ENCODE results near the gene TTN.
A peak's percentile ranks its signal among the peaks of the same experiment; 100 is the strongest.

The TTN gene

DNA sequence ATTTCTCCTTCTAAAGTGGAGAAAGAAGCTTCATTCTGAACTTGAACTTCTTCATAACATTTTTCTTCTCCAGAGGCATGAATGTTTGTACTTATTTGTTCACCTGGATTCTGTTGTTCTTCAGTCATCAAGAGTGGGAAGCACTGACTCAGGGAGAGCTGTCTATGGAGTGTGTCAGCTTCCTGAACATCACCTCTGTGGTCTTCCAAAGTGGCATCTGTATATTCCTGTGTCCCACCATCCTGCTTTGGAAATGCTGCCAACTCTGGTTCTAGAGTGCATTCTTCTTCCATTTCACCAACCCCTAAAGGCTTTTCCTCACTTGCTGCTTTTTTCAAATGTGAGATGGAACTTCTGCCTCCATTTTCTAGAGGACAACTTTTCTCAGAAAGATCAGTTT is 59.5 kb downstream of the TTN start:
- TF ChIP-seq, protein P1, sequence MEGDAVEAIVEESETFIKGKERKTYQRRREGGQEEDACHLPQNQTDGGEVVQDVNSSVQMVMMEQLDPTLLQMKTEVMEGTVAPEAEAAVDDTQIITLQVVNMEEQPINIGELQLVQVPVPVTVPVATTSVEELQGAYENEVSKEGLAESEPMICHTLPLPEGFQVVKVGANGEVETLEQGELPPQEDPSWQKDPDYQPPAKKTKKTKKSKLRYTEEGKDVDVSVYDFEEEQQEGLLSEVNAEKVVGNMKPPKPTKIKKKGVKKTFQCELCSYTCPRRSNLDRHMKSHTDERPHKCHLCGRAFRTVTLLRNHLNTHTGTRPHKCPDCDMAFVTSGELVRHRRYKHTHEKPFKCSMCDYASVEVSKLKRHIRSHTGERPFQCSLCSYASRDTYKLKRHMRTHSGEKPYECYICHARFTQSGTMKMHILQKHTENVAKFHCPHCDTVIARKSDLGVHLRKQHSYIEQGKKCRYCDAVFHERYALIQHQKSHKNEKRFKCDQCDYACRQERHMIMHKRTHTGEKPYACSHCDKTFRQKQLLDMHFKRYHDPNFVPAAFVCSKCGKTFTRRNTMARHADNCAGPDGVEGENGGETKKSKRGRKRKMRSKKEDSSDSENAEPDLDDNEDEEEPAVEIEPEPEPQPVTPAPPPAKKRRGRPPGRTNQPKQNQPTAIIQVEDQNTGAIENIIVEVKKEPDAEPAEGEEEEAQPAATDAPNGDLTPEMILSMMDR (IDR thresholded peaks at IDR 0.05; ENCODE audit: low read depth, low read length, missing control alignments) = no peak
- DNase-seq = peak; percentile 2
- H3K27ac ChIP-seq = no peak overlapping the region
- in situ Hi-C loops (cut with HindIII; ENCODE audit: low pct_ligation_motif_present, low sequenced_read_pairs) = no loop called here
- H3K27me3 ChIP-seq (replicated peaks) = no peaks in the 10 kb centered on the region
- H3K4me3 ChIP-seq (ENCODE audit: low read depth, low read length) = no peak overlapping the region
- H3K36me3 ChIP-seq (replicated peaks) = no peaks in the 10 kb centered on the region

DNA sequence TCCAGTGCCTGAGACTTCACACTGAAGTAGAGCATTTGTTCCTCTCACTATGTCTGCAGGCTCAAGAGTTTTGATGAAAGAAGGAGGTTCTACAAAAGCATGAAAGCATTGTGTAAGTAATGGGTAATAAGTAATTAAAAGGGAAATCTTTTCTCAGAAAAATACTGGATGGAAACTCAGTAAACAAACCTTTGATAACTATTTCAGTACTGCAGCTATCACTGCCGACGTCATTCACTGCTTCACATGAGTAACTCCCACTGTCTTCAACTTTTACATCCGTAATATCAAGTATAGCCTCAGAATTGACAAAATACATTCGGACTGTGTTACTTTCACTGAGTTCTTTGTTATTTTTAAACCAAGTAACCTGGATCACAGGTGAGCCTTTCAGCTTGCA is 72.7 kb downstream of the TTN start:
- H3K27ac ChIP-seq = no peak overlapping the region
- H3K27me3 ChIP-seq (replicated peaks) = no peaks in the 10 kb centered on the region
- no peaks in the 10 kb centered on the region for H3K36me3 ChIP-seq (replicated peaks)
- in situ Hi-C loops (cut with HindIII; ENCODE audit: low pct_ligation_motif_present, low sequenced_read_pairs) = no loop called here
- H3K4me3 ChIP-seq (ENCODE audit: low read depth, low read length) = no peak overlapping the region
- TF ChIP-seq, protein P1 (IDR thresholded peaks at IDR 0.05; ENCODE audit: low read depth, low read length, missing control alignments) = no peak
- DNase-seq = no peak

DNA sequence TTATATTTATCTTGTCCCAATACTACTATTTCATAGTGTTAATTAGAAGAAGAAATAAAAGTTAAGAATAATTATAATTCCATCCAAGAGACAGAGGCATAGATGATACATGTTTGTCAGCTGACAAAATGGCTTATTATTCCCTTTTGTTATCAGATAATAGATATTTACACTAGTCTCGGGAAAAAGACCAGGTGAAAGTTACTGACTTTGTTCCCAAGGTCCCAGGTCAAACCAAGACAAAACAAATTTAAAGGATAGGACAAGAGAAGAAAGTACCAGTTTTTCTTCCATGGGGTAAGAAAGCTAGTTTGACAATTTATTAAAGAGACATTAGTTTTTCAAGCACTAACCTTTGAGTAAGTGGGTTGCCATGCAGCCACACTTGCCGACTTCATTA is 73.2 kb downstream of the TTN start:
- TF ChIP-seq, protein P1 (IDR thresholded peaks at IDR 0.05; ENCODE audit: low read depth, low read length, missing control alignments) = no peak
- no peaks in the 10 kb centered on the region for H3K27me3 ChIP-seq (replicated peaks)
- H3K27ac ChIP-seq = no peak overlapping the region

DNA sequence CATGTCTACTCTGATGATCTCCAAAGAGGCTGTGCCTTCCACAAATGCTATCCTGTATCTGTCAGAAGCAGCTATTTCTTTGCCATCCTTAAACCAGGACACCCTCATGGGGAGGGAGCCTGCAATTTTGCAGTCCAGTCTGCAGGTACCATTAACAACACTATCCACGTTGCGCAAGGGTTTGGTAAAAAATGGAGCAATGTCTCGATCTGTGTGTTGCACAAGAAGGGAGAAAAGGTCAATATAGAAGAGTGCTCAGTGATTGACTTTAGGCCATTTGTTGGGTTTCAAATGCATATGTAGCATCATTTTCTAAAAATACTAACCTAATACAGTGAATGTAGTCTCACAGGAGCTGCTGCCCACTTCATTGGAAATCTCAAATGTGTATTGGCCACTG is 74.3 kb downstream of the TTN start:
- TF ChIP-seq, protein P1 (IDR thresholded peaks at IDR 0.05; ENCODE audit: low read depth, low read length, missing control alignments) = no peak

More for the DNA sequence above, 73.2 kb downstream of the TTN start:
- no peaks in the 10 kb centered on the region for H3K36me3 ChIP-seq (replicated peaks)
- H3K4me3 ChIP-seq (ENCODE audit: low read depth, low read length) = no peak overlapping the region
- no peak for DNase-seq
- in situ Hi-C loops (cut with HindIII; ENCODE audit: low pct_ligation_motif_present, low sequenced_read_pairs) = no loop called here

DNA sequence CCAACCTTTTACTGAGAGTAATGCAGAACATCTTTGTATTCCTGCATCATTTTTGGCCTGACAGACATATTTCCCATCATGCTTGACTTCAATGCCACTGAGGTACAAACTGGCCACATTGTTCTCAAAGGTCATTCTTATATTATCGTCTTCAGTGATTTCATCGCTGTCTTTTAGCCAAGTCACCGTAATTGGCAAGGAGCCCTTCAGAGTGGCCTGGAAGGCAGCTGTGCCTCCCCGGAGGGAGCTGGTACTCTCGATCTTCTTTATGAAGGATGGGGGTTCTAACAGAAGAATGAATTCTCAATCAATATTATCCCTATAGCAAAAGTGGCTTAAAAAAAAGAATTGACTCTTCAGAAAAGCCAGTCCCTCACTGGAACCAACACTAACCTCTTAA is 75.9 kb downstream of the TTN start:
- Histone ChIP-seq H3K4me3 (ENCODE audit: low read depth, low read length) (no peak overlapping the region), H3K27ac (no peak overlapping the region), H3K27me3 (replicated peaks) (no peaks in the 10 kb centered on the region), H3K36me3 (replicated peaks) (no peaks in the 10 kb centered on the region)
- in situ Hi-C loops (cut with HindIII; ENCODE audit: low pct_ligation_motif_present, low sequenced_read_pairs) = no loop called here
- TF ChIP-seq, protein P1 (IDR thresholded peaks at IDR 0.05; ENCODE audit: low read depth, low read length, missing control alignments) = no peak
- no peak for DNase-seq

More for the DNA sequence above, 74.3 kb downstream of the TTN start:
- in situ Hi-C loops (cut with HindIII; ENCODE audit: low pct_ligation_motif_present, low sequenced_read_pairs) = no loop called here
- no peaks in the 10 kb centered on the region for H3K36me3 ChIP-seq (replicated peaks)
- H3K27me3 ChIP-seq (replicated peaks) = no peaks in the 10 kb centered on the region
- H3K4me3 ChIP-seq (ENCODE audit: low read depth, low read length) = no peak overlapping the region
- no peak overlapping the region for H3K27ac ChIP-seq
- no peak for DNase-seq

DNA sequence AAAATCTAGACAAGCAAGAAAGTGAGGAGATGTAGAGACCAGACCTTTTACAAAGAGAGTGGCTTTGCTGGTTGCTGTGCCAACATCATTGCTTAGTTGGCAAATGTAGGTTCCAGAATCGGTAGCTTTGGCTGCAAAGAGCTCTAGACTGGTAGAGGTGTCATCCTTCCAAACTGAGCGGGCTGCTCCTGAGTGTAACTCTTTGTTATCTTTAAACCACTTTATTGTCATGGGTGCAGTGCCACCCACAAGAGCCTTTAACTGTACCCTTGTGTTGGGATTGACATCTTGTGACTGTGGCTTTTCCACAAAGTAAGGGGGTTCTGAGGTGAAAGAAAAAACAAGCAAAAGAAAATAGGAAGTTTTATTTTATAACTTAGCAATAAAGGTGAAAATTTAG is 77.2 kb downstream of the TTN start:
- no peak overlapping the region for H3K27ac ChIP-seq
- H3K27me3 ChIP-seq (replicated peaks) = no peaks in the 10 kb centered on the region
- no peak for DNase-seq
- TF ChIP-seq, protein P1 (IDR thresholded peaks at IDR 0.05; ENCODE audit: low read depth, low read length, missing control alignments) = no peak
- in situ Hi-C loops (cut with HindIII; ENCODE audit: low pct_ligation_motif_present, low sequenced_read_pairs) = no loop called here
- no peak overlapping the region for H3K4me3 ChIP-seq (ENCODE audit: low read depth, low read length)
- no peaks in the 10 kb centered on the region for H3K36me3 ChIP-seq (replicated peaks)
